Calu3 (cell line): ENCODE data around the gene RXFP1. TPM values are rescaled to one million over a fixed set of nuclear protein-coding genes. Genes with fewer than 3 reads are reported as not detected.

ENCODE experiments used
- BruUV-seq: library from RNA; stranded (reverse); fragments of 400-500 nt; replicated peaks from 2 replicates; lab custom pipeline; 2021; lab: Mats Ljungman, UMichigan
- CTCF ChIA-PET: fragments of 300-600 bp; sonication (Branson Sonifier 250); formaldehyde crosslinking; loops from one replicate; lab custom pipeline; 2022; ENCODE audit warnings: antibody characterized with exemption; lab: Charles Lee
- DNase-seq: peaks from one replicate; pipeline ENCODE4 v3.0.0; 2022
- H3K27ac Mint-ChIP-seq: one replicate; pipeline ENCODE4 v1.8.0; 2022; ENCODE audit warnings: mixed read lengths; ENCODE audit not compliant: unreplicated experiment
- H3K27me3 Mint-ChIP-seq: one replicate; pipeline ENCODE4 v1.8.0; 2022; ENCODE audit warnings: mixed read lengths; ENCODE audit not compliant: unreplicated experiment
- H3K36me3 Mint-ChIP-seq: one replicate; pipeline ENCODE4 v1.8.0; 2022; ENCODE audit warnings: mild to moderate bottlenecking, moderate library complexity, mixed read lengths; ENCODE audit not compliant: insufficient read depth, unreplicated experiment
- H3K4me1 Mint-ChIP-seq: one replicate; pipeline ENCODE4 v1.8.0; 2022; ENCODE audit warnings: mild to moderate bottlenecking, low read depth, mixed read lengths; ENCODE audit not compliant: unreplicated experiment
- H3K4me3 Mint-ChIP-seq: one replicate; pipeline ENCODE4 v1.8.0; 2022; ENCODE audit warnings: mild to moderate bottlenecking, low read depth, moderate library complexity, mixed read lengths; ENCODE audit not compliant: unreplicated experiment
- H3K9me3 Mint-ChIP-seq: one replicate; pipeline ENCODE4 v1.8.0; 2022; ENCODE audit warnings: low read depth, mixed read lengths; ENCODE audit not compliant: unreplicated experiment
- intact Hi-C: fragments of 100-400 bp; cut with micrococcal nuclease; formaldehyde crosslinking; loops from one replicate; pipeline ENCODE4 v1.10.0; 2022; ENCODE audit not compliant: unreplicated experiment
- total RNA-seq: library from RNA; stranded (reverse); gene quantifications from 2 replicates; pipeline ENCODE4 v1.2.3, GENCODE V29; 2022
- TF ChIP-seq, protein P1 (sequence below): fragments of 200-600 bp; IDR thresholded peaks from one replicate; pipeline ENCODE4 v1.8.0; 2022; ENCODE audit warnings: antibody characterized with exemption; ENCODE audit not compliant: unreplicated experiment

Gene RXFP1
- total RNA-seq, 1 experiment from 2014 or later: not detected

DNA sequence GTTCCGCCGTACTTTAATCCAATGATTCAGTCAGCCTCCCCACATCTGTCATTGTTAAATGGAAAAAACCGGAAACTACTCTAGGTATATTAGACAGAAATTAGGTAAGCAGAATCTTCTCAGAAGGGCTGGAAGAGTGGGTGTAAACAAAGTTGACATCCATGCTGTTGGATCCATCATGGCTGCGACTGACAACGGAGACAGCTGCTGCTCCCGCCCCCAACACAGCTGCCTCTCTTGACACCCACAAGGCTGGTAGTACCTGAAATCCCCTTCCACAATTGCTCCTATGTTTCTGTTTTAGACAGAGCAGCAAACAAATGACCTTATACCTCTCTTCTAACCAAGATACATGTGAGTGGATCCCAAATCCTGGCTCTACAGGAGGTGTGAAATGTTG lies 66.6 kb downstream of the RXFP1 start:
- Mint-ChIP-seq H3K36me3 (no peaks in the 10 kb centered on the region), H3K27me3 (no peaks in the 10 kb centered on the region), H3K27ac (no peak overlapping the region), H3K4me1 (no peaks in the 10 kb centered on the region), H3K4me3 (no peak overlapping the region), H3K9me3 (no peaks in the 10 kb centered on the region)
- no TSS peak for BruUV-seq
- TF ChIP-seq, protein P1, sequence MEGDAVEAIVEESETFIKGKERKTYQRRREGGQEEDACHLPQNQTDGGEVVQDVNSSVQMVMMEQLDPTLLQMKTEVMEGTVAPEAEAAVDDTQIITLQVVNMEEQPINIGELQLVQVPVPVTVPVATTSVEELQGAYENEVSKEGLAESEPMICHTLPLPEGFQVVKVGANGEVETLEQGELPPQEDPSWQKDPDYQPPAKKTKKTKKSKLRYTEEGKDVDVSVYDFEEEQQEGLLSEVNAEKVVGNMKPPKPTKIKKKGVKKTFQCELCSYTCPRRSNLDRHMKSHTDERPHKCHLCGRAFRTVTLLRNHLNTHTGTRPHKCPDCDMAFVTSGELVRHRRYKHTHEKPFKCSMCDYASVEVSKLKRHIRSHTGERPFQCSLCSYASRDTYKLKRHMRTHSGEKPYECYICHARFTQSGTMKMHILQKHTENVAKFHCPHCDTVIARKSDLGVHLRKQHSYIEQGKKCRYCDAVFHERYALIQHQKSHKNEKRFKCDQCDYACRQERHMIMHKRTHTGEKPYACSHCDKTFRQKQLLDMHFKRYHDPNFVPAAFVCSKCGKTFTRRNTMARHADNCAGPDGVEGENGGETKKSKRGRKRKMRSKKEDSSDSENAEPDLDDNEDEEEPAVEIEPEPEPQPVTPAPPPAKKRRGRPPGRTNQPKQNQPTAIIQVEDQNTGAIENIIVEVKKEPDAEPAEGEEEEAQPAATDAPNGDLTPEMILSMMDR: no peak
- CTCF ChIA-PET: no interaction called here
- intact Hi-C loops: no loop called here
- DNase-seq: no peak

DNA sequence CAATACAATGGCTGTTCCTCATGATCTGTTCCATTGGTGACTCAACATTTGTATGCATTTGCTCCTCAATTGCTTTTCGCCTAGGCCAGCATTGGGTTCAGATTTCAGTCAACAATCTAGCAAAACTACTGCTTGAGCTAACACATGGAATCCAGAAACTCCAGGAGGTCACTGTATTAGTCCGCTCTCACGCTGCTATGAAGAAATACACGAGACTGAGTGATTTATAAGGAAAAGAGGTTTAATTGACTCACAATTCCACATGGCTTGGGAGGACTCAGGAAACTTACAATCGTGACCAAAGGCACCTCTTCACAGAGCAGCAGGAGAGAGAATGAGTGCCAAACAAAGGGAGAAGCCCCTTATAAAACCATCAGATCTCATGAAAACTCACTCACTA lies 67.1 kb downstream of the RXFP1 start:
- CTCF ChIA-PET: no interaction called here
- Mint-ChIP-seq H3K27ac (no peak overlapping the region), H3K4me1 (no peaks in the 10 kb centered on the region), H3K36me3 (no peaks in the 10 kb centered on the region), H3K4me3 (no peak overlapping the region), H3K9me3 (no peaks in the 10 kb centered on the region), H3K27me3 (no peaks in the 10 kb centered on the region)
- DNase-seq: no peak
- TF ChIP-seq, protein P1: no peak
- BruUV-seq: no TSS peak
- intact Hi-C loops: no loop called here

DNA sequence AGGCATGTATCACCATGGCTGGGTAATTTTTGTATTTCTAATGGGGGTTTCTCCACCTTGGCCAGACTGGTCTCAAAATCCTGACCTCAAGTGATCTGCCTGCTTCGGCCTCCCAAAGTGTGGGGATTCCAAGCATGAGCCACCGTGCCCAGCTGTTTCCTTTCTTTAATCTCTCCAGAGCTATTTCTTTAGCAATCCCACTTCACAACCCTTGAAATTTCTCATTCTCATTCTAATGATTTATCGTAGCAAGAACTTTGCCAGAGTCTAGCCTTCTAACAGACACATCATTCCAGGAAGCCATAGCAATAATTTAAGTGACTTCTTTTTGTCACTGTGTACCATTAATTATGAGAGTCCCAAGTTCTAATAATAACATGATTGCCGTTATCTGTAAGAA lies 68.6 kb downstream of the RXFP1 start:
- H3K27ac Mint-ChIP-seq: no peak overlapping the region
- H3K9me3 Mint-ChIP-seq: no peaks in the 10 kb centered on the region
- H3K4me3 Mint-ChIP-seq: no peak overlapping the region
- intact Hi-C loops: no loop called here
- CTCF ChIA-PET: no interaction called here
- TF ChIP-seq, protein P1: no peak
- H3K4me1 Mint-ChIP-seq: no peaks in the 10 kb centered on the region
- no TSS peak for BruUV-seq
- no peaks in the 10 kb centered on the region for H3K27me3 Mint-ChIP-seq
- DNase-seq: no peak
- no peaks in the 10 kb centered on the region for H3K36me3 Mint-ChIP-seq

DNA sequence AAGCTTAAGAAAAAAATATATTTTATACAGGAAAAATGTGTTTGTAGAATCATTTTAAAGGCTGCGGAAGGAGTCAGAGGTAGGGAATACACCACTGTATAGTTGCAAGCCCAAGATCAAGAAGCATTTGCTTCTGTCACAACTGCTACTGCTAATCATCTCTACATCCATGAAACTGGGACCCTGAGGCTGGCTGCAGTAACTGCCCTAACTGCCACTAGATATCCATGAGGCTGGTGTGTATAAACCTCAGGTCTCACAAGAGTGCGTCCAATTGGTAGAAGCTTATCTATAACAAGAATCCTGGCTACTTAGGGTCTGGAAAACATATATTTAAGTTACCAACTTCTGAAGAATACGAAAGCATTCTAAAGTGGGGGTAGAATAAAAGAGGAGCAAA lies 69.1 kb downstream of the RXFP1 start:
- Mint-ChIP-seq H3K27me3 (no peaks in the 10 kb centered on the region), H3K36me3 (no peaks in the 10 kb centered on the region), H3K9me3 (no peaks in the 10 kb centered on the region), H3K4me3 (no peak overlapping the region), H3K27ac (no peak overlapping the region), H3K4me1 (no peaks in the 10 kb centered on the region)
- CTCF ChIA-PET: no interaction called here
- intact Hi-C loops: no loop called here
- TF ChIP-seq, protein P1: no peak
- DNase-seq: no peak
- no TSS peak for BruUV-seq
